Gastrocnemius medialis (tissue), 4 donors: ENCODE results near the gene DHRS12. TPM values are rescaled to one million over a fixed set of nuclear protein-coding genes. Genes with fewer than 3 reads are reported as not detected.

Source experiments
- ATAC-seq, 2 donors: fragments of 150-250 bp; one replicate each; pipeline ENCODE4 v1.9.1; 2016
- DNase-seq, 2 donors: peaks; one replicate each; pipeline ENCODE4 v3.0.0-alpha.2; 2019
- H3K27ac ChIP-seq, 4 donors: fragments of 200-600 bp; sonication (generic); 1 replicate in 1 of 4; 2 replicates in 3 of 4; pipeline ENCODE4 v1.5.1; 2016 to 2018; ENCODE audit warnings: mild to moderate bottlenecking in 2 of 4, moderate library complexity in 1 of 4
- H3K27me3 ChIP-seq, 3 donors: fragments of 200-600 bp; sonication (generic) in 2 of 3; 1 replicate in 1 of 3; 2 replicates in 2 of 3; pipeline versions ENCODE4 v1.5.1 to v1.6.0; 2016 to 2019; ENCODE audit warnings: mild to moderate bottlenecking in 1 of 3, moderate library complexity in 1 of 3
- H3K36me3 ChIP-seq, 2 donors: fragments of 200-600 bp; sonication (generic) in 1 of 2; one replicate each; pipeline ENCODE4 v1.5.1; 2017 to 2018
- H3K4me1 ChIP-seq, 2 donors: fragments of 200-600 bp; sonication (generic) in 1 of 2; one replicate each; pipeline ENCODE4 v1.5.1; 2016 to 2017; ENCODE audit warnings: mild to moderate bottlenecking in 2 of 2
- H3K4me3 ChIP-seq, 4 donors: fragments of 200-600 bp; sonication (generic) in 3 of 4; 1 replicate in 1 of 4; 2 replicates in 3 of 4; pipeline ENCODE4 v1.5.1; 2016 to 2019; ENCODE audit warnings: mild to moderate bottlenecking in 2 of 4
- H3K9me3 ChIP-seq, 3 donors: fragments of 200-600 bp; sonication (generic) in 2 of 3; 1 replicate in 1 of 3; 2 replicates in 2 of 3; pipeline ENCODE4 v1.5.1; 2016 to 2019
- POLR2A ChIP-seq, 2 donors: fragments of 450-650 bp; IDR thresholded peaks; one replicate each; pipeline ENCODE4 v1.6.1; 2017; ENCODE audit warnings: antibody characterized with exemption in 2 of 2, mild to moderate bottlenecking in 2 of 2, moderate library complexity in 2 of 2
- in situ Hi-C, 4 donors: fragments of 200-750 bp; cut with MboI; loops; one replicate each; pipeline versions ENCODE4 v1.15.0 to v1.8.0; 2017; ENCODE audit warnings: low sequenced_read_pairs in 4 of 4
- intact Hi-C: fragments of 100-400 bp; cut with DNase I; formaldehyde crosslinking; loops from one replicate; pipeline ENCODE4 v1.15.1; 2023; ENCODE audit warnings: low total_unique reads
- total RNA-seq, 4 donors: library from RNA; depleted of rRNA; stranded (reverse); fragments of >200 nt; gene quantifications; one replicate each; pipeline versions ENCODE4 v1.1.0 to v1.2.3, GENCODE V29; 2016
- TF ChIP-seq, protein P1 (sequence below), 5 experiments: fragments of 450-650 bp in 3 of 5; fragments of 200-600 bp in 2 of 5; sonication (generic) in 2 of 5; IDR thresholded peaks in 4 of 5; conservative IDR thresholded peaks in 1 of 5; 1 replicate in 4 of 5; 2 replicates in 1 of 5; pipeline ENCODE4 v1.5.1; 2016 to 2019; ENCODE audit warnings: antibody characterized with exemption in 5 of 5, mild to moderate bottlenecking in 3 of 5, moderate library complexity in 3 of 5

DHRS12 gene
- total RNA-seq, 4 donors from 2014 or later = 1.8 to 6.0 (median 4.7) TPM

DNA sequence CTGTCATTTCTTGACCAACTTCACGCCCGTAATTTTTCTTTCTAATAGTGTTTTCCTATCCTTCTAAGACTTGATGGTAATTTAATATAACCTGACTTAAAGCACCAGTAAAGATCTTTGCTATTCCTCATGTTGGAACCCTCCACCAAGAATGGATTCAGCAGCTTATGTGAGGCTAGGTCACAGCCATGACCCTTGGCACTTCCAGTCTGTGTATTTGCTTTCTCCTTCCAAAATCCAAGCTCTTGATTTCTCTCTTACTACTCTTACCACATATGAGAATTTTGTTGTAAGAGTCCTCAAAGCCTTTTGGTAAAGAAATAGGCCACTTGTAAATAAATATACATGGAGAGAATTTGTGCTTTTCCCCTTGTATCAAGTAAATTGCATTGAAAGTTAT, 61.4 kb downstream of the DHRS12 start:
- DNase-seq (no peak), ATAC-seq (no peak)
- Histone ChIP-seq H3K27me3 (no peaks in the 10 kb centered on the region), H3K9me3 (no peaks in the 10 kb centered on the region), H3K36me3 (no peaks in the 10 kb centered on the region), H3K27ac (no peak overlapping the region), H3K4me1 (no peaks in the 10 kb centered on the region), H3K4me3 (no peak overlapping the region)
- TF ChIP-seq, protein P1, sequence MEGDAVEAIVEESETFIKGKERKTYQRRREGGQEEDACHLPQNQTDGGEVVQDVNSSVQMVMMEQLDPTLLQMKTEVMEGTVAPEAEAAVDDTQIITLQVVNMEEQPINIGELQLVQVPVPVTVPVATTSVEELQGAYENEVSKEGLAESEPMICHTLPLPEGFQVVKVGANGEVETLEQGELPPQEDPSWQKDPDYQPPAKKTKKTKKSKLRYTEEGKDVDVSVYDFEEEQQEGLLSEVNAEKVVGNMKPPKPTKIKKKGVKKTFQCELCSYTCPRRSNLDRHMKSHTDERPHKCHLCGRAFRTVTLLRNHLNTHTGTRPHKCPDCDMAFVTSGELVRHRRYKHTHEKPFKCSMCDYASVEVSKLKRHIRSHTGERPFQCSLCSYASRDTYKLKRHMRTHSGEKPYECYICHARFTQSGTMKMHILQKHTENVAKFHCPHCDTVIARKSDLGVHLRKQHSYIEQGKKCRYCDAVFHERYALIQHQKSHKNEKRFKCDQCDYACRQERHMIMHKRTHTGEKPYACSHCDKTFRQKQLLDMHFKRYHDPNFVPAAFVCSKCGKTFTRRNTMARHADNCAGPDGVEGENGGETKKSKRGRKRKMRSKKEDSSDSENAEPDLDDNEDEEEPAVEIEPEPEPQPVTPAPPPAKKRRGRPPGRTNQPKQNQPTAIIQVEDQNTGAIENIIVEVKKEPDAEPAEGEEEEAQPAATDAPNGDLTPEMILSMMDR (IDR thresholded peaks at IDR 0.05 in 4 of 5, conservative IDR thresholded peaks at IDR 0.05 in 1 of 5) = no peak
- no peak for TF ChIP-seq POLR2A (IDR thresholded peaks at IDR 0.05)
- in situ Hi-C loops = no loop called here
- intact Hi-C loops = no loop called here

DNA sequence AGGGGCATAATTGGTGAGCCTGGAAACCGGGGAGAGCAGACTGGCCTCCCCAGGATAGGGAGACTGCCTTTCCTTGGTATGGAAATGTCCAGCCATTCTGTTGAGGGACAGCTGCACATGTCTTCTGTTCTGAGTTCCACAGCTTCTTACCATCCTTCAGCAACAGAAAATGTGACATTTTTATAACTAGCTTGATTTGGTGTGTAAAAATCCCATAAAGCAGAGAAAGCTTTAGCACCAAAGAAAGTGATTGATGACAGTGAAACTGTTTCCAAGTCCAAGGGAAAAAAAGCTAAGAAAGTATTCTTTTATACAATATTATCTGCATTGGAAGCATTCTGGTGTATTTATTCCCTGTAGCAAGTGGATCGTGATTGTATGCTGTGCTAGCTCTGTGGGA, 61.9 kb downstream of the DHRS12 start:
- intact Hi-C loops = no loop called here
- no peak overlapping the region for H3K4me3 ChIP-seq
- in situ Hi-C loops = no loop called here
- H3K9me3 ChIP-seq = no peaks in the 10 kb centered on the region
- TF ChIP-seq, protein P1 (IDR thresholded peaks at IDR 0.05 in 4 of 5, conservative IDR thresholded peaks at IDR 0.05 in 1 of 5) = no peak
- no peak for TF ChIP-seq POLR2A (IDR thresholded peaks at IDR 0.05)
- no peaks in the 10 kb centered on the region for H3K4me1 ChIP-seq
- H3K27ac ChIP-seq = no peak overlapping the region
- no peaks in the 10 kb centered on the region for H3K36me3 ChIP-seq
- DNase-seq (no peak), ATAC-seq (no peak)
- no peaks in the 10 kb centered on the region for H3K27me3 ChIP-seq

DNA sequence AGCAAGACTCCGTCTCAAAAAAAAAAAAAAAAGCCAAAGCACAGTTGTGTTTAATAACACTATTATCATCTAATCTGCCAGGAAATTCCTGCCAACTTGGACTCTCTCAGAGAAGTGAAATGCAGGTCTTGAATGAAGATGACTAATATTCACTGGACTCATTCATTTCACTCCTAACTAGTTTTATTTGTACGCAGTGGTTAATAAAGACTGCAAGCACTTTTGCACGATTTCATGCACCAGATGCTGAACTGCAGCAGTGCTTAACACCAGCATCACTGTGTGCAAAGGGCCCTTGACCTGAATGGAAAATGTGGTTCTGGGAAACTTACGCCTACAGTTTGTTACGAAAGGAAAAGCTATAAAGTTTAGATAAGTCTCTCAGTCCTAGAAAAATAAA, 63.3 kb downstream of the DHRS12 start:
- no peak overlapping the region for H3K4me3 ChIP-seq
- H3K9me3 ChIP-seq = no peaks in the 10 kb centered on the region
- H3K27ac ChIP-seq = peak overlapping the region; percentile 32 to 66 (median 49)
- TF ChIP-seq POLR2A (IDR thresholded peaks at IDR 0.05) = no peak
- TF ChIP-seq, protein P1 (IDR thresholded peaks at IDR 0.05 in 4 of 5, conservative IDR thresholded peaks at IDR 0.05 in 1 of 5) = no peak
- intact Hi-C loops (no loop called here), in situ Hi-C loops (no loop called here)
- ATAC-seq = peak in 1 of 2 donors; percentile 39
- H3K4me1 ChIP-seq = no peaks in the 10 kb centered on the region
- H3K36me3 ChIP-seq = no peaks in the 10 kb centered on the region
- DNase-seq = no peak
- H3K27me3 ChIP-seq = no peaks in the 10 kb centered on the region

DNA sequence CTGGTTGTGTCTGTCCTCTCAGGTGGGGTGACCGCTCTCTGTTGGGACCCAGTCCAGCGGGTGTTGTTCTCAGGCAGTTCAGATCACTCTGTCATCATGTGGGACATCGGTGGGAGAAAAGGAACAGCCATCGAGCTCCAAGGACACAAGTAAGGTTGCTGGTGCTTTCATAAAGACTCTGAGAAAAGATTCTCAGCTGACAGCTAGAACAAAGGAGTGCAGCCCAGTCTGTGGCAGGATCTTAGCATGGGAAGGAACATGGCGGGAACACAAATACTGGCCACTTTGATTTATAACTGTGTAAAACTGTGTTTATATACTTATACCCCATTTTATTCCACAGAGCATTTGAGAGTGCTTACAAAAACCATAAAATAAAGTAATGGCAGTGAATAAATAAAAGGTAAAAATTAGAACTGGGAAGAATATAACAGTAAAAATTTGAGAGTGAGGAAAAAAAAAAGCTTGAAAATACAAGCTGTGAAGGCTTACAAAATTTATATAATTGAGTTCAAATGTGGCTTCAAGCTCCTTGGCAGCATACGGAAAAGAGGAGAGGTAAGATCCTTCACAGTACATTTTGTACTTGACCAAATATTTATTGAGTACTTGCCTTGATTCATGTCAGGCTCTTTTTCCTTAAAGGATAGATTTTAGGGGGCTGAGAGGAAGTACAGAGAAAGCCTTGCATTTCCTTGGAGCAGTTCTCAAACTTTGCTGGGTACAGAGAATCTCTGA, 64.8 kb downstream of the DHRS12 start:
- Histone ChIP-seq H3K9me3 (no peaks in the 10 kb centered on the region), H3K27ac (peak overlapping the region; percentile 32 to 66 (median 40)), H3K4me3 (no peak overlapping the region), H3K36me3 (no peaks in the 10 kb centered on the region), H3K27me3 (no peaks in the 10 kb centered on the region), H3K4me1 (no peaks in the 10 kb centered on the region)
- TF ChIP-seq, protein P1 (IDR thresholded peaks at IDR 0.05 in 4 of 5, conservative IDR thresholded peaks at IDR 0.05 in 1 of 5) = no peak
- no peak for TF ChIP-seq POLR2A (IDR thresholded peaks at IDR 0.05)
- in situ Hi-C loops = no loop called here
- DNase-seq = no peak
- intact Hi-C loops = no loop called here
- ATAC-seq = peak; percentile 50 to 64
